HepG2 (cell line): ENCODE data around the gene RGCC. TPM values are rescaled to one million over a fixed set of nuclear protein-coding genes. Genes with fewer than 3 reads are reported as not detected.
A peak's percentile ranks its signal among the peaks of the same experiment; 100 is the strongest.

Experiments
- IKZF5 ChIP-seq: IDR thresholded peaks from 2 replicates; pipeline ENCODE4 v1.6.1; 2018; ENCODE audit warnings: missing genetic modification reagents, mild to moderate bottlenecking, missing compliant biosample characterization
- JDP2 ChIP-seq: sonication (generic); formaldehyde crosslinking; IDR thresholded peaks from 2 replicates; pipeline ENCODE4 v1.8.1; 2022; ENCODE audit warnings: missing genetic modification reagents, borderline replicate concordance
- JUNB ChIP-seq: sonication (generic); formaldehyde crosslinking; IDR thresholded peaks from 2 replicates; pipeline ENCODE4 v1.8.0; 2022; ENCODE audit warnings: missing genetic modification reagents, mild to moderate bottlenecking, borderline replicate concordance
- KLF6 ChIP-seq: IDR thresholded peaks from 2 replicates; pipeline ENCODE4 v1.8.0; 2016; ENCODE audit warnings: missing biosample characterization, missing genetic modification reagents
- NPAS2 ChIP-seq: sonication (generic); formaldehyde crosslinking; IDR thresholded peaks from 2 replicates; pipeline ENCODE4 v1.8.0; 2022; ENCODE audit warnings: mild to moderate bottlenecking, missing genetic modification reagents, borderline replicate concordance
- PHF20 ChIP-seq: sonication (generic); formaldehyde crosslinking; IDR thresholded peaks from 2 replicates; pipeline ENCODE4 v1.5.0; 2020; ENCODE audit warnings: mild to moderate bottlenecking, missing genetic modification reagents
- TFE3 ChIP-seq: IDR thresholded peaks from 2 replicates; pipeline ENCODE4 v1.6.1; 2016
- TOE1 ChIP-seq: sonication (generic); formaldehyde crosslinking; IDR thresholded peaks from 2 replicates; pipeline ENCODE4 v1.4.0; 2020; ENCODE audit warnings: mild to moderate bottlenecking, missing genetic modification reagents
- ZNF280B ChIP-seq: sonication (generic); formaldehyde crosslinking; IDR thresholded peaks from 2 replicates; pipeline ENCODE4 v1.5.0; 2020; ENCODE audit warnings: missing genetic modification reagents, mild to moderate bottlenecking, borderline replicate concordance
- ZNF607 ChIP-seq: sonication (generic); formaldehyde crosslinking; IDR thresholded peaks from 2 replicates; pipeline ENCODE4 v1.5.1; 2020; ENCODE audit warnings: missing genetic modification reagents, mild to moderate bottlenecking, borderline replicate concordance
- ZNF775 ChIP-seq: sonication (generic); formaldehyde crosslinking; IDR thresholded peaks from 2 replicates; pipeline ENCODE4 v1.4.0; 2020; ENCODE audit warnings: missing genetic modification reagents, mild to moderate bottlenecking, moderate library complexity, borderline replicate concordance
- ZNF782 ChIP-seq: sonication (generic); formaldehyde crosslinking; IDR thresholded peaks from 2 replicates; pipeline ENCODE4 v1.4.0; 2020; ENCODE audit warnings: missing genetic modification reagents, mild to moderate bottlenecking, borderline replicate concordance
- polyA plus RNA-seq, 8 experiments: library from polyadenylated mRNA; depleted of rRNA in 3 of 8; stranded (reverse) in 7 of 8; unstranded in 1 of 8; fragments of >200 nt; fragmentation: Illumina TruSeq in 4 of 8; extraction: Trizol in 4 of 8; gene quantifications; 2 replicates each; pipeline versions ENCODE4 v1.2.1 to v1.2.3, GENCODE V29; 2011 to 2016; ENCODE audit warnings: low read depth in 4 of 8, missing spikeins in 1 of 8, mixed read lengths in 1 of 8; ENCODE audit not compliant: insufficient read depth in 1 of 8
- total RNA-seq, 5 experiments: library from RNA; depleted of rRNA; stranded (reverse); fragments of >200 nt; fragmentation: Illumina TruSeq; extraction: Trizol; gene quantifications; 2 replicates each; pipeline ENCODE4 v1.2.3, GENCODE V29; 2016; ENCODE audit warnings: low read depth in 1 of 5
- TF ChIP-seq, protein P1 (sequence below): sonication (generic); formaldehyde crosslinking; IDR thresholded peaks from 2 replicates; pipeline ENCODE4 v1.4.0; 2020; ENCODE audit warnings: missing genetic modification reagents
- TF ChIP-seq, protein P2 (sequence below): IDR thresholded peaks from 2 replicates; pipeline ENCODE4 v1.6.1; 2012; ENCODE audit warnings: inconsistent platforms
- TF ChIP-seq, protein P3 (sequence below): sonication (generic); formaldehyde crosslinking; IDR thresholded peaks from 2 replicates; pipeline ENCODE4 v1.4.0; 2020; ENCODE audit warnings: missing genetic modification reagents

The RGCC gene
- total and polyA plus RNA-seq, 2 of the 13 experiments (the other 11 are each of a cell fraction or from before 2014, with no cell fraction given), result 0.20 to 8.4 TPM

- 0 out of 2 replicates have a peak, but pooled peaks have one; percentile 19 for TF ChIP-seq IKZF5 (CRISPR knock-in tag)
- TF ChIP-seq, protein P1, sequence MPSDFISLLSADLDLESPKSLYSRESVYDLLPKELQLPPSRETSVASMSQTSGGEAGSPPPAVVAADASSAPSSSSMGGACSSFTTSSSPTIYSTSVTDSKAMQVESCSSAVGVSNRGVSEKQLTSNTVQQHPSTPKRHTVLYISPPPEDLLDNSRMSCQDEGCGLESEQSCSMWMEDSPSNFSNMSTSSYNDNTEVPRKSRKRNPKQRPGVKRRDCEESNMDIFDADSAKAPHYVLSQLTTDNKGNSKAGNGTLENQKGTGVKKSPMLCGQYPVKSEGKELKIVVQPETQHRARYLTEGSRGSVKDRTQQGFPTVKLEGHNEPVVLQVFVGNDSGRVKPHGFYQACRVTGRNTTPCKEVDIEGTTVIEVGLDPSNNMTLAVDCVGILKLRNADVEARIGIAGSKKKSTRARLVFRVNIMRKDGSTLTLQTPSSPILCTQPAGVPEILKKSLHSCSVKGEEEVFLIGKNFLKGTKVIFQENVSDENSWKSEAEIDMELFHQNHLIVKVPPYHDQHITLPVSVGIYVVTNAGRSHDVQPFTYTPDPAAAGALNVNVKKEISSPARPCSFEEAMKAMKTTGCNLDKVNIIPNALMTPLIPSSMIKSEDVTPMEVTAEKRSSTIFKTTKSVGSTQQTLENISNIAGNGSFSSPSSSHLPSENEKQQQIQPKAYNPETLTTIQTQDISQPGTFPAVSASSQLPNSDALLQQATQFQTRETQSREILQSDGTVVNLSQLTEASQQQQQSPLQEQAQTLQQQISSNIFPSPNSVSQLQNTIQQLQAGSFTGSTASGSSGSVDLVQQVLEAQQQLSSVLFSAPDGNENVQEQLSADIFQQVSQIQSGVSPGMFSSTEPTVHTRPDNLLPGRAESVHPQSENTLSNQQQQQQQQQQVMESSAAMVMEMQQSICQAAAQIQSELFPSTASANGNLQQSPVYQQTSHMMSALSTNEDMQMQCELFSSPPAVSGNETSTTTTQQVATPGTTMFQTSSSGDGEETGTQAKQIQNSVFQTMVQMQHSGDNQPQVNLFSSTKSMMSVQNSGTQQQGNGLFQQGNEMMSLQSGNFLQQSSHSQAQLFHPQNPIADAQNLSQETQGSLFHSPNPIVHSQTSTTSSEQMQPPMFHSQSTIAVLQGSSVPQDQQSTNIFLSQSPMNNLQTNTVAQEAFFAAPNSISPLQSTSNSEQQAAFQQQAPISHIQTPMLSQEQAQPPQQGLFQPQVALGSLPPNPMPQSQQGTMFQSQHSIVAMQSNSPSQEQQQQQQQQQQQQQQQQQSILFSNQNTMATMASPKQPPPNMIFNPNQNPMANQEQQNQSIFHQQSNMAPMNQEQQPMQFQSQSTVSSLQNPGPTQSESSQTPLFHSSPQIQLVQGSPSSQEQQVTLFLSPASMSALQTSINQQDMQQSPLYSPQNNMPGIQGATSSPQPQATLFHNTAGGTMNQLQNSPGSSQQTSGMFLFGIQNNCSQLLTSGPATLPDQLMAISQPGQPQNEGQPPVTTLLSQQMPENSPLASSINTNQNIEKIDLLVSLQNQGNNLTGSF, result no peak
- TF ChIP-seq JDP2 (CRISPR knock-in tag), result no peak; the same call in 1 of the 2 replicates
- no peak for TF ChIP-seq TOE1 (CRISPR knock-in tag)
- TF ChIP-seq JUNB (CRISPR knock-in tag), result no peak
- no peak for TF ChIP-seq KLF6 (CRISPR knock-in tag)
- TF ChIP-seq NPAS2 (CRISPR knock-in tag), result no peak
- TF ChIP-seq ZNF775 (CRISPR knock-in tag), result no peak
- no peak; the same call in 1 of the 2 replicates for TF ChIP-seq ZNF280B (CRISPR knock-in tag)
- no peak for TF ChIP-seq TFE3 (CRISPR knock-in tag)
- TF ChIP-seq, protein P2, sequence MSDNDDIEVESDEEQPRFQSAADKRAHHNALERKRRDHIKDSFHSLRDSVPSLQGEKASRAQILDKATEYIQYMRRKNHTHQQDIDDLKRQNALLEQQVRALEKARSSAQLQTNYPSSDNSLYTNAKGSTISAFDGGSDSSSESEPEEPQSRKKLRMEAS, result peak; percentile 88
- TF ChIP-seq ZNF607, result peak; percentile 54; the same call in 1 of the 2 replicates
- TF ChIP-seq, protein P3, sequence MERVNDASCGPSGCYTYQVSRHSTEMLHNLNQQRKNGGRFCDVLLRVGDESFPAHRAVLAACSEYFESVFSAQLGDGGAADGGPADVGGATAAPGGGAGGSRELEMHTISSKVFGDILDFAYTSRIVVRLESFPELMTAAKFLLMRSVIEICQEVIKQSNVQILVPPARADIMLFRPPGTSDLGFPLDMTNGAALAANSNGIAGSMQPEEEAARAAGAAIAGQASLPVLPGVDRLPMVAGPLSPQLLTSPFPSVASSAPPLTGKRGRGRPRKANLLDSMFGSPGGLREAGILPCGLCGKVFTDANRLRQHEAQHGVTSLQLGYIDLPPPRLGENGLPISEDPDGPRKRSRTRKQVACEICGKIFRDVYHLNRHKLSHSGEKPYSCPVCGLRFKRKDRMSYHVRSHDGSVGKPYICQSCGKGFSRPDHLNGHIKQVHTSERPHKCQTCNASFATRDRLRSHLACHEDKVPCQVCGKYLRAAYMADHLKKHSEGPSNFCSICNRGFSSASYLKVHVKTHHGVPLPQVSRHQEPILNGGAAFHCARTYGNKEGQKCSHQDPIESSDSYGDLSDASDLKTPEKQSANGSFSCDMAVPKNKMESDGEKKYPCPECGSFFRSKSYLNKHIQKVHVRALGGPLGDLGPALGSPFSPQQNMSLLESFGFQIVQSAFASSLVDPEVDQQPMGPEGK (CRISPR knock-in tag), result peak; percentile 50; the same call in 1 of the 2 replicates
- 0 out of 2 replicates have a peak, but pooled peaks have one; percentile 54 for TF ChIP-seq ZNF782 (CRISPR knock-in tag)
- TF ChIP-seq PHF20, result 0 out of 2 replicates have a peak, but pooled peaks have one; percentile 20
These were observed at the start of gene RGCC (continued) for GRCh38 chr13:41456768-41457588.
